Mammary epithelial cell (primary cell): Measurements from ENCODE around the gene LYST.

Experiments used
- CTCF ChIP-seq, 2 donors: IDR thresholded peaks in 1 of 2; conservative IDR thresholded peaks in 1 of 2; 2 replicates each; pipeline ENCODE4 v1.5.1; 2011 to 2012; ENCODE audit warnings: inconsistent platforms in 2 of 2, low read length in 2 of 2, mild to moderate bottlenecking in 2 of 2, control low read depth in 1 of 2, low read depth in 1 of 2; ENCODE audit not compliant: insufficient read depth in 1 of 2; ENCODE audit errors: extremely low read depth in 1 of 2
- EZH2 ChIP-seq: IDR thresholded peaks from 2 replicates; pipeline ENCODE4 v1.6.1; 2012; ENCODE audit warnings: low read length, inconsistent platforms, borderline replicate concordance

GRCh38 chr1:235661568-235661967, 205.1 kb downstream of the LYST start:
- TF ChIP-seq CTCF (conservative IDR thresholded peaks at IDR 0.05 in 1 of 2, IDR thresholded peaks at IDR 0.05 in 1 of 2; ENCODE audit: extremely low read depth in 1 of 2, insufficient read depth in 1 of 2, low read depth in 1 of 2, low read length in 2 of 2) (no peak), EZH2 (no peak)
